Heart left ventricle (tissue), 16 donors: ENCODE measurements around the gene IL17RA. TPM values are rescaled to one million over a fixed set of nuclear protein-coding genes. Genes with fewer than 3 reads are reported as not detected.

Experiments
- ATAC-seq, 4 donors: fragments of 200-7000 bp; cut with Tn5 transposase; one replicate each; pipeline ENCODE4 v1.9.1; 2020 to 2022; ENCODE audit warnings: moderate library complexity in 4 of 4, mild to moderate bottlenecking in 3 of 4, moderate number of reproducible peaks in 1 of 4
- DNase-seq, 5 donors: peaks; one replicate each; pipeline ENCODE4 v3.0.0-alpha.2; 2020
- H3K27ac ChIP-seq, 12 donors: fragments of 200-600 bp; sonication (generic) in 4 of 12; one replicate each; pipeline versions ENCODE4 v1.5.0 to v1.8.0; 2016 to 2022; ENCODE audit warnings: mild to moderate bottlenecking in 2 of 12
- H3K27me3 ChIP-seq, 9 donors: fragments of 200-600 bp; sonication (generic) in 2 of 9; one replicate each; pipeline versions ENCODE4 v1.5.1 to v1.8.0; 2016 to 2022; ENCODE audit warnings: mild to moderate bottlenecking in 3 of 9
- H3K36me3 ChIP-seq, 9 donors: fragments of 200-600 bp; sonication (generic) in 2 of 9; one replicate each; pipeline versions ENCODE4 v1.5.0 to v1.8.0; 2018 to 2022; ENCODE audit warnings: mild to moderate bottlenecking in 2 of 9
- H3K4me1 ChIP-seq, 12 donors: fragments of 200-600 bp; sonication (generic) in 4 of 12; one replicate each; pipeline versions ENCODE4 v1.5.0 to v1.8.0; 2016 to 2022; ENCODE audit warnings: mild to moderate bottlenecking in 3 of 12
- H3K4me3 ChIP-seq, 12 donors: fragments of 200-600 bp; sonication (generic) in 4 of 12; one replicate each; pipeline versions ENCODE4 v1.5.0 to v1.8.0; 2017 to 2022; ENCODE audit warnings: mild to moderate bottlenecking in 9 of 12, moderate library complexity in 4 of 12
- H3K9me3 ChIP-seq, 12 donors: fragments of 200-600 bp; sonication (generic) in 4 of 12; one replicate each; pipeline versions ENCODE4 v1.5.0 to v1.8.0; 2016 to 2022; ENCODE audit warnings: mild to moderate bottlenecking in 1 of 12
- CTCF ChIP-seq, 12 donors: fragments of 200-600 bp; sonication (generic) in 4 of 12; IDR thresholded peaks; one replicate each; pipeline versions ENCODE4 v1.5.0 to v1.8.0; 2018 to 2022; ENCODE audit warnings: antibody characterized with exemption in 12 of 12, mild to moderate bottlenecking in 5 of 12
- POLR2A ChIP-seq, 2 donors: fragments of 450-650 bp; IDR thresholded peaks; one replicate each; pipeline ENCODE4 v1.6.1; 2017; ENCODE audit warnings: antibody characterized with exemption in 2 of 2, mild to moderate bottlenecking in 2 of 2, moderate library complexity in 2 of 2
- WGBS, 4 donors: extraction: QIAGEN DNeasy Blood & Tissue Kit in 2 of 4; methylation state at CpG; one replicate each; pipeline versions ENCODE4 v1.1.5 to v1.1.7; 2013 to 2018; 5-methylcytosine and 5-hydroxymethylcytosine counted together
- intact Hi-C, 10 donors: fragments of 100-400 bp; cut with DNase I; formaldehyde crosslinking; loops; one replicate each; pipeline versions ENCODE4 v1.11.1 to v1.14.2; 2022
- polyA plus RNA-seq, 2 donors: library from polyadenylated mRNA; stranded (reverse); fragments of 200-250 nt; gene quantifications; one replicate each; pipeline ENCODE4 v1.2.3, GENCODE V29; 2013
- total RNA-seq, 9 donors: library from RNA; depleted of rRNA in 2 of 9; stranded (reverse); fragments of >200 nt in 2 of 9; fragmentation: NEBNext Ultra II Directional in 3 of 9; extraction: Animal tissue kit (Norgen Biotek cat#: 25700) in 3 of 9; gene quantifications; one replicate each; pipeline versions ENCODE4 v1.1.0 to v1.2.4, GENCODE V29; 2016 to 2023
- donor health status: ischemic (EF 13 %, LVEDD 7.1; RV severe dilation, severe dysfunction).
- donor health status: healthy with polysubstance abuse.
- donor health status: DM: no; HTN: yes; CAD: no.
- donor health status: DM: no; HTN: no; CAD: no.
- donor health status: ischemic (EF 25% LVEDD 6.9; RV normal size, moderate dysfunction).
- donor health status: ischemic (EF 25% LVEDD 5.7; RV mildly dilated, moderate dysfunction).
- donor health status: healthy.
- donor health status: DM: yes; HTN: yes; CAD: no.
- donor health status: ischemic (EF 35%, LVEDD 5.7; RV mildly dilated, moderate dysfunction).
- donor health status: nonischemic (EF 11% LVEDD 7.7; RV severe dilation, severe dysfunction).
- donor health status: DM: yes; HTN: yes; CAD: no.
- donor health status: PGD.
- donor health status: ischemic (EF 29% LVEDD 5.4; RV normal size, mild dysfunction).
- donor health status: nonischemic (EF 23%, LVEDD 6.1; RV moderate dilation, normal function).

Gene IL17RA
- total and polyA plus RNA-seq, 11 donors: 3.1 to 23.1 (median 8.8) TPM

GRCh38 chr22:17103351-17103750, 18.6 kb downstream of the IL17RA start:
- no peak for ATAC-seq

GRCh38 chr22:17104336-17104935, 19.6 kb downstream of the IL17RA start:
- Histone ChIP-seq H3K4me1 (peaks cover 0 to 80% (median 0%) of the 10 kb centered on the region in 12 donors), H3K4me3 (no peak overlapping the region), H3K36me3 (peaks cover 0 to 93% (median 86%) of the 10 kb centered on the region in 9 donors), H3K9me3 (no peaks in the 10 kb centered on the region), H3K27me3 (no peaks in the 10 kb centered on the region), H3K27ac (peak overlapping the region in 1 of 12 donors; percentile 88)
- intact Hi-C loops: no loop called here
- TF ChIP-seq POLR2A (IDR thresholded peaks at IDR 0.05) (no peak), CTCF (IDR thresholded peaks at IDR 0.05) (no peak)
- DNase-seq (no peak), ATAC-seq (no peak)
- 85 to 93% (median 89%) methylated on average over 13 to 14 of the region's 14 CpGs for WGBS, 4 donors

More at GRCh38 chr22:17103351-17103750, 18.6 kb downstream of the IL17RA start:
- no peaks in the 10 kb centered on the region for H3K27me3 ChIP-seq
- peaks cover 0 to 86% (median 0%) of the 10 kb centered on the region in 12 donors for H3K4me1 ChIP-seq
- H3K9me3 ChIP-seq: no peaks in the 10 kb centered on the region
- 95 to 98% (median 96%) methylated on average over 9 of the region's 9 CpGs for WGBS, 4 donors
- intact Hi-C loops: no loop called here
- H3K4me3 ChIP-seq: no peak overlapping the region
- no peak for DNase-seq
- H3K36me3 ChIP-seq: peaks cover 0 to 93% (median 86%) of the 10 kb centered on the region in 9 donors
- no peak overlapping the region for H3K27ac ChIP-seq
- TF ChIP-seq POLR2A (IDR thresholded peaks at IDR 0.05) (no peak), CTCF (IDR thresholded peaks at IDR 0.05) (no peak)

- intact Hi-C loops: no loop called here
- no peaks in the 10 kb centered on the region for H3K9me3 ChIP-seq
- TF ChIP-seq CTCF (IDR thresholded peaks at IDR 0.05) (no peak), POLR2A (IDR thresholded peaks at IDR 0.05) (no peak)
- no peak for ATAC-seq
- 77 to 84% (median 79%) methylated on average over 22 of the region's 22 CpGs for WGBS, 4 donors
- no peaks in the 10 kb centered on the region for H3K27me3 ChIP-seq
- peak overlapping the region in 1 of 12 donors; percentile 88 for H3K27ac ChIP-seq
- H3K4me3 ChIP-seq: no peak overlapping the region
- H3K36me3 ChIP-seq: peaks cover 0 to 91% (median 85%) of the 10 kb centered on the region in 9 donors
- peaks cover 0 to 70% (median 0%) of the 10 kb centered on the region in 12 donors for H3K4me1 ChIP-seq
- no peak for DNase-seq
These were observed 20.6 kb downstream of the IL17RA start for GRCh38 chr22:17105143-17106129.
